ENCODE measurements around the gene SP7.

Gene SP7

DNA sequence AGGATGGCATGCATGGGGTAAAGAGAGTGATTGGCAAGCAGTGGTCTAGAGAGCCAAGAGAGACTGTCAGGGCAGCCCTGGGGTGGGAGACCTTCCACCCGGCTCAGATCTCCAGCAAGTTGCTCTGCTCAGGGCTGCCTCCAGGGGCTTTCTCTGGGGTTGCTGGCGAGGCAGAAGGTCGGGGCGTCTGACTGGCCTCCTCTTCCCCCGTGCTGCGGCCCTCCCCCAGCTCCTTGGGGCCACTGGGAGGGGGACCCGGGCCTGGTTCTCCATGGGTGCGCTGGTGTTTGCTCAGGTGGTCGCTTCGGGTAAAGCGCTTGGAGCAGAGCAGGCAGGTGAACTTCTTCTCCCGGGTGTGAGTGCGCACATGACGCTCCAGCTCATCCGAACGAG is 8.1 kb downstream of the SP7 start:
- Histone ChIP-seq H3K36me3 (no peaks in the 10 kb centered on the region), H3K27me3 (ENCODE audit: insufficient read depth, low read depth, severe bottlenecking) (no peaks in the 10 kb centered on the region), H3K27ac (no peak overlapping the region), H3K4me3 (ENCODE audit: low read depth, low read length) (no peak overlapping the region), H3K9me3 (ENCODE audit: severe bottlenecking) (no peaks in the 10 kb centered on the region)
- TF ChIP-seq, protein P1, sequence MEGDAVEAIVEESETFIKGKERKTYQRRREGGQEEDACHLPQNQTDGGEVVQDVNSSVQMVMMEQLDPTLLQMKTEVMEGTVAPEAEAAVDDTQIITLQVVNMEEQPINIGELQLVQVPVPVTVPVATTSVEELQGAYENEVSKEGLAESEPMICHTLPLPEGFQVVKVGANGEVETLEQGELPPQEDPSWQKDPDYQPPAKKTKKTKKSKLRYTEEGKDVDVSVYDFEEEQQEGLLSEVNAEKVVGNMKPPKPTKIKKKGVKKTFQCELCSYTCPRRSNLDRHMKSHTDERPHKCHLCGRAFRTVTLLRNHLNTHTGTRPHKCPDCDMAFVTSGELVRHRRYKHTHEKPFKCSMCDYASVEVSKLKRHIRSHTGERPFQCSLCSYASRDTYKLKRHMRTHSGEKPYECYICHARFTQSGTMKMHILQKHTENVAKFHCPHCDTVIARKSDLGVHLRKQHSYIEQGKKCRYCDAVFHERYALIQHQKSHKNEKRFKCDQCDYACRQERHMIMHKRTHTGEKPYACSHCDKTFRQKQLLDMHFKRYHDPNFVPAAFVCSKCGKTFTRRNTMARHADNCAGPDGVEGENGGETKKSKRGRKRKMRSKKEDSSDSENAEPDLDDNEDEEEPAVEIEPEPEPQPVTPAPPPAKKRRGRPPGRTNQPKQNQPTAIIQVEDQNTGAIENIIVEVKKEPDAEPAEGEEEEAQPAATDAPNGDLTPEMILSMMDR (IDR thresholded peaks at IDR 0.05; ENCODE audit: low read depth, low read length): 0 out of 2 replicates have a peak, but pooled peaks have one; percentile 34
- DNase-seq: peak; percentile 35

DNA sequence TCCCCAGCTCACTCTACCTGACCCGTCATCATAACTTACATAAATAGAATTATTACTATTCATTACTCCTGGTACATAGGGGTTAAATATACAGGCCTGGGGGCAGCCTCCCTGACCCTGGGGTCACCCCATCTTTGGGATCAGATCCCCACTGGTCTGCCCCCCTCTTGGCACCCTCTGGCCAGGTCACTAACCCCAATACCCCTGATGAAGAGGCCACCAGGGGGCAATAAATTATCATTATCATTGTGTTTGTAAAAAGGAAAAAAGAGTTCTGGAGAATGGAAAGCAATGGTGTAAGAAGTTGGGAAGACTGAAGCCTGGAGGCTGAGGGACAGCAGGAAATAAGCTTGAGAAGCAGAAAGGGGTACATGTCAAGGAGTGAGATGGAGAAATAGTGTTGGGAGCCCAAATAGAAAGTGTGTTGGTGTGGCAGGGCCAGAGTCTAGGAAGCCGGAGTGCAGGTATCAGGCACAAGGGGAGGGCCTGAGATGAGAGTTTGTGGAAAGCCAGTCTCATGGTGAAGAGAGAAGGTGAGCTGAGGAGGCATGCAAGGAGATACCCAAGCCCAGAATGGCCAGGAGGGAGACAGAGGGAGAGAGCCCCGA is 8.6 kb downstream of the SP7 start:
- TF ChIP-seq, protein P1 (IDR thresholded peaks at IDR 0.05; ENCODE audit: low read depth, low read length): no peak
- Histone ChIP-seq H3K27me3 (ENCODE audit: insufficient read depth, low read depth, severe bottlenecking) (no peaks in the 10 kb centered on the region), H3K27ac (no peak overlapping the region), H3K4me3 (ENCODE audit: low read depth, low read length) (no peak overlapping the region), H3K9me3 (ENCODE audit: severe bottlenecking) (no peaks in the 10 kb centered on the region), H3K36me3 (no peaks in the 10 kb centered on the region)
- no peak for DNase-seq

GRCh38 chr12:53326460-53327185 is 9.5 kb downstream of the SP7 start:
- TF ChIP-seq, protein P1 (IDR thresholded peaks at IDR 0.05; ENCODE audit: low read depth, low read length): no peak
- H3K9me3 ChIP-seq (ENCODE audit: severe bottlenecking): no peaks in the 10 kb centered on the region
- no peak overlapping the region for H3K4me3 ChIP-seq (ENCODE audit: low read depth, low read length)
- DNase-seq: no peak
- no peaks in the 10 kb centered on the region for H3K36me3 ChIP-seq
- H3K27me3 ChIP-seq (ENCODE audit: insufficient read depth, low read depth, severe bottlenecking): no peaks in the 10 kb centered on the region
- H3K27ac ChIP-seq: no peak overlapping the region

DNA sequence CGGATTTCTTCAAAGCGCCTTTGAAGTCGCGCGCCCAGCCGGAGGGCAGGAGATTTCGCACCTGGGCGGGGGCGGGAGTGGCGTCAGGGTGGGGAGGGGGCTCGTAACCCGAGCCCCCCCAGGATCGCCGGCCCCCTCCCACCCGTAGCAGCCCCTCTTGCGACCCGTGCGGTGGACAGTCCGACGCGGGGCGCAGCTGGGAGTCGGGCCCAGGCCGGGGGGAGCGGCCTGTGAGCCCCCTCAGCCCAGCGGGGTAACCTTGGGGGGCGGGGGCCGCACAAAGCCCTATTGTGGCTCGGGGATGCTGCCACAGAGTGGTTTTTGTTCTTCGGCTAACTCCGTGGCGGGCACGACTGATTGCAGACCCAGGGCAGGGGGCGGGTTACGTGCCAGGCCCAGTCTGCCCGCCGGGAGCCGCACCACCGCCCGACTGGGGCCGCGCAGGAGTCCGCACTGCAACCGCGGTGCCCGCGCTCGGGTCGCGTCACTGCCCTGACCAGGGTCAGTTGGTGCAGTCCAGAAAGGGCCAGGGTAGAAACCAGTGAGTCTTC is 10.6 kb downstream of the SP7 start:
- no peak overlapping the region for H3K4me3 ChIP-seq (ENCODE audit: low read depth, low read length)
- H3K36me3 ChIP-seq: no peaks in the 10 kb centered on the region; the same call in 1 of the 2 replicates
- TF ChIP-seq, protein P1 (IDR thresholded peaks at IDR 0.05; ENCODE audit: low read depth, low read length): no peak
- H3K27me3 ChIP-seq (ENCODE audit: insufficient read depth, low read depth, severe bottlenecking): no peaks in the 10 kb centered on the region
- H3K27ac ChIP-seq: peak overlapping the region; percentile 85; the same call in 1 of the 2 replicates
- no peak for DNase-seq
- no peaks in the 10 kb centered on the region for H3K9me3 ChIP-seq (ENCODE audit: severe bottlenecking)

GRCh38 chr12:53324779-53325510 is 11.2 kb downstream of the SP7 start:
- TF ChIP-seq, protein P1 (IDR thresholded peaks at IDR 0.05; ENCODE audit: low read depth, low read length): peak; percentile 76
- Histone ChIP-seq H3K9me3 (ENCODE audit: severe bottlenecking) (no peaks in the 10 kb centered on the region), H3K36me3 (peaks cover 2% of the 10 kb centered on the region), H3K27ac (peak overlapping the region; percentile 85), H3K27me3 (ENCODE audit: insufficient read depth, low read depth, severe bottlenecking) (no peaks in the 10 kb centered on the region), H3K4me3 (ENCODE audit: low read depth, low read length) (peak overlapping the region; percentile 49)
- peak; percentile 92 for DNase-seq
